IPS DF 6.9 (cell line): ENCODE measurements around the gene PIPOX.

Source experiments
- DNase-seq: peaks from one replicate; pipeline ENCODE4 v3.0.0-alpha.2; 2013; ENCODE audit warnings: low read depth, low spot score
- H3K27ac ChIP-seq: one replicate; pipeline ENCODE4 v1.5.1; 2013; ENCODE audit warnings: low read length, control low read depth
- H3K27me3 ChIP-seq: 2 replicates; pipeline ENCODE4 v1.6.1; 2013; ENCODE audit warnings: mild to moderate bottlenecking, low read length; ENCODE audit not compliant: control insufficient read depth, insufficient read depth
- H3K36me3 ChIP-seq: 2 replicates; pipeline ENCODE4 v1.6.1; 2013; ENCODE audit warnings: low read length; ENCODE audit not compliant: control insufficient read depth, insufficient read depth
- H3K4me1 ChIP-seq: 2 replicates; pipeline ENCODE4 v1.6.1; 2013; ENCODE audit warnings: low read length; ENCODE audit not compliant: control insufficient read depth, insufficient read depth
- H3K4me3 ChIP-seq: 2 replicates; pipeline ENCODE4 v1.5.1; 2013; ENCODE audit warnings: mild to moderate bottlenecking, low read length
- H3K9me3 ChIP-seq: 2 replicates; pipeline ENCODE4 v1.6.1; 2013; ENCODE audit warnings: low read length, inconsistent platforms; ENCODE audit not compliant: control insufficient read depth, insufficient read depth
- WGBS: extraction: QIAGEN DNeasy Blood & Tissue Kit; methylation state at CpG from one replicate; pipeline ENCODE4 v1.1.7; 2013; ENCODE audit warnings: mixed read lengths, missing lambda C conversion rate; ENCODE audit not compliant: insufficient read length, insufficient coverage; 5-methylcytosine and 5-hydroxymethylcytosine counted together

PIPOX gene

DNA sequence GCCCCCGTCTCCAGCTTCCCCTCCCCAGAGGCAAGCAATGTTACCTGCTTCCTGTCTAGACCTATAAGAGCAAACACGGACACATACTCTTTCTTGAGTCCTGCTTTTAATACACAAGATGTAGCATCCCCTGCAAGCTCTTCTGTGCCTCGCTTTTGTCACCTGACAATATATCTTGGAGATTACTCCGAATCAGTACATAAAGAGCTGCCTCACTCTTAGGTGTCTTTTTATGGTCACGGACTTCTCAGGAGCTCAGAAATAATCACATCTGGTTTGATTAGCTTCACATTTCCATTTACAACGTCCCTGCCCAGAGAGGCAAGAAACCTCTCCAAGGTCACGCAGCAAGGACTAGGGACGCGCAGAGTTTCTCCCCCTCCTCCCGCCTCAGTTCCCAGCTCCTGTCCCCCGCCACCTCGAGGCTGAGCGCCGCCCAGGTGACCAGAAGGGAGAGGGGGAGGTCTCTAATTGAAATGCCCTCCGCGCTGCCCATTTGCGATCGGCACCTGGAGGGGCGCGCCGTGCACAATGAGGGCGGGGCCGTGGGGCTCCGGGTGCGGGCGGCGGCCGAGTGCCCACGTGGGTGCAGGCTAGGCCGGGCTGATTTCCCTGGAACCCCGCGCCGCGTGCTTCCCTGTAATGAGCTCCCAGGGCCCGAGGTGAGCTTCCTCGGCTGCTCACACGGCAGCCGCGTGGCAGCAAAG is 23.3 kb upstream of the PIPOX start:
- no peaks in the 10 kb centered on the region for H3K27me3 ChIP-seq
- no peak overlapping the region for H3K27ac ChIP-seq
- no peaks in the 10 kb centered on the region for H3K9me3 ChIP-seq
- peaks cover 13% of the 10 kb centered on the region for H3K4me1 ChIP-seq
- H3K4me3 ChIP-seq = no peak overlapping the region
- H3K36me3 ChIP-seq = no peaks in the 10 kb centered on the region
- DNase-seq = no peak
- no CpG with 5 or more reads among the region's 39 CpGs for WGBS

DNA sequence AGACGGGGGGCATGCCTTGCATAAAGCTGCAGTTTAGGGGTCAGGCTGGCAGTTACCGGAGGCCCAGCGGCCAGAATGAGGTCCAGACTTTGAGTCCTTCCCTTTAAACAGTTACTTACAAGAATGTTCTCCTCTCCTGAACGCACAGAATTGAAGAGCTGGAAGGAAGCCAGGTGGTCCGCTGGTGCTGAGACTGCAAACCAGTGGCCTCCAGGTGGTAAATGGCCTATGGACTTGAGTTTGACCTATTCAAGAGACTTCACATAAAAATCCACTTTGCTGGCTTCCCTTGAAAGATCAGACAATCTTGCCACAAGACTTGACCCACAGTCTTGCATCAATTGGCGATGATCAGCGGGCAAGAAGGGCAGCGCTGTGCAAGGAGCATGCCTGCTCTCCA is 22.4 kb upstream of the PIPOX start:
- Histone ChIP-seq H3K27me3 (no peaks in the 10 kb centered on the region), H3K27ac (no peak overlapping the region), H3K36me3 (no peaks in the 10 kb centered on the region), H3K4me3 (no peak overlapping the region), H3K9me3 (no peaks in the 10 kb centered on the region), H3K4me1 (peaks cover 13% of the 10 kb centered on the region)
- WGBS = no CpG with 5 or more reads among the region's 8 CpGs
- no peak for DNase-seq

DNA sequence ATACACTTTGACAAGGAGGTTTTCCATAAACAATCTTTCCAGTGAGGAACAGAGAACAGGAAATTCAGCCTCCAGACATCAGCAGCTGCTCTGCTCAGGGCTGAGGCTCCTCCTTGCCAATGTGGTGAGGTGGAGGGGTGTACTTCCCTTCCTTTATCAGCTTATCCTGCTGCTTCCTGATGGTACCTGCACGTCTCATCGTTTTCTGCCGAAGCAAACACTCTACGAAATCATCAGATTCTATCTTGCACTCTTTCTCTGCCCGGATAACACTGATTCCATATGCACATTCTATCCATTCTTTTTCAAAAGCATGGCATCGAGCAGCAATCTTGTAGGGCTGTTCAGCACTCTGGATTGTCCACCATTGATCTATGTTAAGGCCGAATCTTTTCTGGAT is 21.7 kb upstream of the PIPOX start:
- no CpG with 5 or more reads among the region's 7 CpGs for WGBS
- Histone ChIP-seq H3K4me1 (peaks cover 13% of the 10 kb centered on the region), H3K27me3 (no peaks in the 10 kb centered on the region), H3K9me3 (no peaks in the 10 kb centered on the region), H3K4me3 (no peak overlapping the region), H3K27ac (no peak overlapping the region), H3K36me3 (no peaks in the 10 kb centered on the region)
- no peak for DNase-seq

DNA sequence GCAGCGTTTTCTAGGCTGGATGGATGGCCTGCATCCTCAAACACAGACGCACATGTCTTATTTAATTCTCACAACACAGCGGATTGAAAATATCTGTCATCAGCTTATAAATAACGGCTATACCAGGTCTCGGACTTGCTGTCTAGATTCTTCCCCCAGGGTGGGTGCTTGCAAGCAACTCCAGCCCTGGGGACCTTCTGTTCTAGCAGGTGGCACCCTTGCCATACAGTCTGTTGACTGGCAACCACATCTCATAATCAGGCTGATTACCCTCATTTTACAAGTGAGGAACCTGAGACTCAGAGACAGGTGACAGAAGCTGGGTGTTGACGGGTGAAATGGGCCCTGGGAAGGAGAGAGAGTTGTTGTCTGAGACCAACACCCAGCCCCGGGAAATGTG is 20.9 kb upstream of the PIPOX start:
- no CpG with 5 or more reads among the region's 7 CpGs for WGBS
- no peak overlapping the region for H3K4me3 ChIP-seq
- H3K36me3 ChIP-seq = no peaks in the 10 kb centered on the region
- H3K4me1 ChIP-seq = peaks cover 13% of the 10 kb centered on the region
- no peaks in the 10 kb centered on the region for H3K27me3 ChIP-seq
- no peak overlapping the region for H3K27ac ChIP-seq
- no peak for DNase-seq
- H3K9me3 ChIP-seq = no peaks in the 10 kb centered on the region

DNA sequence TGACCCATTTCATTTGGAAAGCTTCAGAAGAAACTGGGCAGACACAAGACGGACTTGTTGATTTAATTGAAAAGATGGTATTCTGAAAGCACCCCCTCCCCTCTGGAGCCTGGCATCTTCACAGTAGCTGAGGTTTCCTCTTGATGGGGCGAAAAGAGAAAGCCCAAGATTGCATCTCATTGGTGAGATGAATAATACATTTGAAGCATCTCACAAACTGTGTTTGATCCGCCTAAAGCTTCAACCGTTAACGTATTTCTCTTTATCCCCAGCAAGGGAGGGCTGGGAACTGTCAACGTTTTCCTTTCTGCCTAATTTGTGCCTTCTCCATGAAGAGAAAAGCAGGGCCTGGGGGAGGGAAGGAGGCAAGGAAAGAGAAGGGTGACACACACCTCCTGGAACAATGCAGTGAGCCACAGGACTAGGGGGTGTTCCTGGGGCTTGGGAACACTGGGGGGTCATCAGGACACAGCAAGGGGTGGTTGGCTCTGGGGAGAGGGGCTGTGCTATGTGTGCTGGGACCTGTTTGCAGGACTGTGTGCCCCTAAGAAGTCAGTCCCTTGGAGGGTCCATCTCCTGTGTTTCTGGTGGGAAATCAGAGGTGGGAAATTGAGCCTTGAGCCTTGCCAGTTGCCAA is 18.5 kb upstream of the PIPOX start:
- Histone ChIP-seq H3K4me1 (peaks cover 7% of the 10 kb centered on the region), H3K36me3 (no peaks in the 10 kb centered on the region), H3K27me3 (no peaks in the 10 kb centered on the region), H3K27ac (no peak overlapping the region), H3K4me3 (no peak overlapping the region), H3K9me3 (no peaks in the 10 kb centered on the region)
- DNase-seq = no peak
- no CpG with 5 or more reads among the region's 6 CpGs for WGBS

DNA sequence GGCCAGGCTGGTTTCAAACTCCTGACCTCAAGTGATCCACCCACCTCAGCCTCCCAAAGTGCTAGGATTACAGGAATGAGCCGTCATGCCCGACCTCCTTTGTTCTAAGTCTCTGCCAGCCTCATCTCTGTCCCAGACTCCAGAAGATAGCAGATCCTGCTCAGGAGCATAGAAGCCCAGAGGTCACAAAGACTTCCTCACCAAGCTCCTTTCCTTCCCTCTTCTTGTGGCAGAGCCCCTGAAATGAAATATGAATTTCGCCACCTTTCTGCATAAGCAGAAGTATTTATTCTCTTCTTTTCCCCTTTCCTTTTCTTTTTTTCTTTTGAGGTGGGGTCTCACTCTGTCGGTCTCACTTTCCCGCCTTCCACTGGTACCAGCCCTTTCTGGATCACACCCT is 11.5 kb upstream of the PIPOX start:
- no peaks in the 10 kb centered on the region for H3K36me3 ChIP-seq
- no peak overlapping the region for H3K4me3 ChIP-seq
- H3K27me3 ChIP-seq = no peaks in the 10 kb centered on the region
- WGBS = no CpG with 5 or more reads among the region's 5 CpGs
- no peaks in the 10 kb centered on the region for H3K9me3 ChIP-seq
- DNase-seq = no peak
- no peak overlapping the region for H3K27ac ChIP-seq
- H3K4me1 ChIP-seq = peaks cover 1% of the 10 kb centered on the region; the same call in 1 of the 2 replicates

DNA sequence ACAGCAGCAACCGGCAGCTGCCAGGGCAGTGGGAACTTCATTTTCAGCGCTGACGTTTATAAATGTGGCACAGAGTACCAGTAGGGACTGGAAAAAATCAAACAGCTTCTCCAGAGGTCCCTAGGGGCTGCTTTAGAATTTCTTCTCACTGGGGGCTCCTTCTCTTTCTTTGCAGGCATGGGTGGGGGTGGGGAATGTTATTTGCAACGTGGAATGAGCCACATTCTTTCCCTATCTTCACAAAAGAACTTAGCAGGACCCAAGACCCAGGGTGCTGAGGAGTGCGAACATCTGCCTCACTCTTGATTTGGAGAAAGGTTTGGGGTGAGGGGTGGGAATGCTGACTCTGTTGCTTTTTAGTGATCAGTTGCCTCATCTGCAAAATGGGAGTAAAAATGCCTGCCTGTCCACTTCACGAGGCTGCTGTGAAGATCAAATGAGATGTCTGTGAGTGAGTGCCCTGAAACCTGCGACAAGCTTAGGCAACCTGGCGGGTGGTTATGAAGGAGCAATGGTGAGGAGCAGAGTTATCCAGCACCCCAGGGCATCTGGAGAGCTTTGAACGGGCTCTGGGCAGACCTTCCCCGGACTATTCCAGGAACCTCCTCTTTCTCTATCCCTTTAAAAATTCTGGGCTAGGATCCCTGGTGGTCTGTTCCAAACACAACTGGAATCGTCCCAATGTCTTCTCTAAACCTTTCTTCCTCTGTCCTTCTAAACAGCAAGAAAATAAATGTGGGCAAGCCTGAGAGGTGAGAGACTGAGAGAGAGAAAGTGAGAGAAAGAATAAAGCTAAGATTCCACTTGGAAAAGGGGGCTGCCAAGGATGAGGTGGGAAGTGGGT is 10.7 kb upstream of the PIPOX start:
- Histone ChIP-seq H3K27ac (no peak overlapping the region), H3K36me3 (no peaks in the 10 kb centered on the region), H3K4me3 (no peak overlapping the region), H3K4me1 (peaks cover 1% of the 10 kb centered on the region; the same call in 1 of the 2 replicates), H3K27me3 (no peaks in the 10 kb centered on the region), H3K9me3 (no peaks in the 10 kb centered on the region)
- WGBS = no CpG with 5 or more reads among the region's 11 CpGs
- DNase-seq = no peak

DNA sequence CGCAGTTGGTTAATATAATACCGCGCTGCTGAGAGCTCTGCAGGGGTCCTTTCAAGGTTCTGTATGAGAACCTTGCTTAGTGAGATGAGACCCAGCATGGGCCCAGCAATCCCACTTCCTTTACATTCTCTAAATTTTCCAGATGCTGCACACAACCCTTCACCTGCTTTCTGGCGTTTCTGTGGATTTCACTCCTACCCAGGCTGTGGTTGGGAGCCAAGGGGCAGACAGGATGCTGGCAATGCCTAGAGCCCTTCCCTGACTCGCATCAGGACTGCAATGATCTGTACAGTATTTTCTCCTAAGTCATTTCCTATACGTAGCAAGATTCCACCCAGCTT is 10.1 kb upstream of the PIPOX start:
- DNase-seq = no peak
- WGBS = no CpG with 5 or more reads among the region's 6 CpGs
- H3K4me3 ChIP-seq = no peak overlapping the region
- peaks cover 2% of the 10 kb centered on the region for H3K4me1 ChIP-seq
- H3K36me3 ChIP-seq = no peaks in the 10 kb centered on the region
- no peaks in the 10 kb centered on the region for H3K27me3 ChIP-seq
- no peak overlapping the region for H3K27ac ChIP-seq
- H3K9me3 ChIP-seq = no peaks in the 10 kb centered on the region

DNA sequence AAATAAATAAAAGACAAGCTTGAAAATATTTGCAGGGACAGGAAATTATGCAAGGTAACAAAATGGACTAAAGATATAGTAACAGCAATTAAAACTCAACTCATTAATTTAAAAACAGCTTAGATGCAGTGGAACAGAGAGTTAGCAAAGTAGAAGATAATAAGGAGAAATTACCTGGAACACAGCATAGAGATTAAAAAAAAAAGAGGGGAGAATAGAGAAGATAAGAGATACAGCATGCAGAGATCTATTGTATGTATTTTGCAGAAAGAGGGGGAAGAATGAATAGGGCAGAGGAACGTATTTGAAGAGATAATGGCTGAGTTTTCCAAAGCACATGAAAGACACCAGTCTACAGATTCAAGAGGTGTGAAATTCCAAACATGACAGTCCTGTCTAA is 8.4 kb upstream of the PIPOX start:
- Histone ChIP-seq H3K9me3 (no peaks in the 10 kb centered on the region), H3K4me3 (no peak overlapping the region), H3K27ac (no peak overlapping the region), H3K4me1 (peaks cover 2% of the 10 kb centered on the region), H3K27me3 (no peaks in the 10 kb centered on the region), H3K36me3 (no peaks in the 10 kb centered on the region)
- DNase-seq = no peak
- no CpG with 5 or more reads among the region's 1 CpG for WGBS

DNA sequence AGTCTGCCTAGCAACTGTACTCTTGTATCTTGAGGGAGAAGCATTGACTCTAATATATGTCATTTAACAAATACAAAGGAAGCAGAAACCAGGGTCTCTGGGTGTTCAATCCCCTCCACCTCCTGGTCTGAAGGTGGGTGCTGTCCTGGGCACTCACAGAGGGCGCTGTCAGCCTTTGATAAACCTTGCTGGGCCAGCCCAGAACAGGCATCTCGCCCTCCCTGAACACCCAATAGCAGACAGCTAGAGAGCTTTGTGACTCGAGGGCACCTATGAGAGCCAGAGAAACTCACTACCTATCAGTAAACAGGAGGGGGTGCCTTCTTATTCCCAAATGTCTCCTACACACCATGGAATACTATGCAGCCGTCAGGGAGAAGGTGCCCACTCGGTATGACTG is 6.4 kb upstream of the PIPOX start:
- Histone ChIP-seq H3K9me3 (no peaks in the 10 kb centered on the region), H3K27me3 (no peaks in the 10 kb centered on the region), H3K27ac (no peak overlapping the region), H3K36me3 (no peaks in the 10 kb centered on the region), H3K4me3 (no peak overlapping the region), H3K4me1 (peaks cover 2% of the 10 kb centered on the region)
- no peak for DNase-seq
- WGBS = no CpG with 5 or more reads among the region's 5 CpGs
